Kasumi-1 (cell line): Measurements from ENCODE around the gene TXNDC16.
A peak's percentile ranks its signal among the peaks of the same experiment; 100 is the strongest.
"Not testable (repeated sequence)": the region's sequence is repeated elsewhere in the genome, so short reads cannot be mapped to it uniquely, and the experiment has no call there.

ENCODE experiments used
- DNase-seq, 2 experiments: peaks; one replicate each; lab custom pipeline; 2025; lab: John Stamatoyannopoulos, UW

Gene TXNDC16

GRCh38 chr14:52538623-52539022, 13.7 kb downstream of the TXNDC16 start:
- DNase-seq, result no peak

- DNase-seq, result no peak
These were observed 16.0 kb downstream of the TXNDC16 start for GRCh38 chr14:52536269-52536668.

GRCh38 chr14:52531481-52531880, 20.8 kb downstream of the TXNDC16 start:
- no peak for DNase-seq

- no peak for DNase-seq
These were observed 25.3 kb downstream of the TXNDC16 start for GRCh38 chr14:52527052-52527451.

GRCh38 chr14:52522581-52523345, 29.5 kb downstream of the TXNDC16 start:
- DNase-seq, result no peak

- no peak for DNase-seq
These were observed 30.3 kb downstream of the TXNDC16 start for GRCh38 chr14:52522033-52522432.

GRCh38 chr14:52514046-52514811, 38.1 kb downstream of the TXNDC16 start:
- DNase-seq, result no peak

GRCh38 chr14:52513249-52513648, 39.1 kb downstream of the TXNDC16 start:
- DNase-seq, result no peak

GRCh38 chr14:52494444-52494843, 57.9 kb downstream of the TXNDC16 start:
- DNase-seq, result no peak

- no peak for DNase-seq
These were observed 66.8 kb downstream of the TXNDC16 start for GRCh38 chr14:52485350-52485960.

- DNase-seq, result no peak
These were observed 70.4 kb downstream of the TXNDC16 start for GRCh38 chr14:52481864-52482263.

GRCh38 chr14:52473557-52473956, 78.7 kb downstream of the TXNDC16 start:
- DNase-seq, result peak; percentile 34 to 60

GRCh38 chr14:52472728-52473127, 79.6 kb downstream of the TXNDC16 start:
- DNase-seq, result no peak

- DNase-seq, result not testable (repeated sequence)
These were observed 80.1 kb downstream of the TXNDC16 start for GRCh38 chr14:52472251-52472650.

GRCh38 chr14:52467515-52468266, 84.6 kb downstream of the TXNDC16 start:
- DNase-seq, result no peak

GRCh38 chr14:52464175-52464574, 88.1 kb downstream of the TXNDC16 start:
- no peak for DNase-seq

GRCh38 chr14:52463375-52463774, 88.9 kb downstream of the TXNDC16 start:
- no peak for DNase-seq

- DNase-seq, result no peak
These were observed 90.6 kb downstream of the TXNDC16 start for GRCh38 chr14:52461721-52462120.

GRCh38 chr14:52458721-52459085, 93.6 kb downstream of the TXNDC16 start:
- no peak for DNase-seq

GRCh38 chr14:52457411-52457810, 94.9 kb downstream of the TXNDC16 start:
- DNase-seq, result no peak

- DNase-seq, result no peak
These were observed 96.8 kb downstream of the TXNDC16 start for GRCh38 chr14:52455291-52456088.
